ENCODE measurements around the gene GOLGA8B. TPM values are rescaled to one million over a fixed set of nuclear protein-coding genes. Genes with fewer than 3 reads are reported as not detected.
A peak's percentile ranks its signal among the peaks of the same experiment; 100 is the strongest.

The GOLGA8B gene
- polyA plus RNA-seq, 3 donors = 0.37 to 11.5 TPM; not detected in 1

DNA sequence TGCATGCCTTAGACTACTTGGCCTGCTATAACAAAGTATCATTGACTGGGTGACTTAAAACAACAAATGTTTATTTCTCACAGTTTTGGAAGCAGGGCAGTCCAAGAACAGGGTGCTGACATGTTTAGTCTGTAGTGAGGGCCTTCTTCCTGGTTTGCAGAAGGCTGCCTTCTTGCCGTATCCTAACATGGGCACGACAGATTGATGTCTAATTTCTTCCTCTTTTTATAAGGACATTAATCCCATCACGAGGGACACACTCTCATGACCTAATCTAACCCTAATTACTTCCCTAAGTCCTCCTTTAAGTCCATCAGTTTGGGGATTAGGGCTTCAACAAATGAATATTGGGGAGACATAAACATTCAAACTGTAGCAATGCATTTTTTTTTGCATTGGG is 10.9 kb upstream of the GOLGA8B start:
- Histone ChIP-seq H3K9ac (ENCODE audit: insufficient read depth, low read length, poor library complexity, severe bottlenecking) (no peak overlapping the region), H3K4me1 (ENCODE audit: control insufficient read depth in 1 of 2, insufficient read depth in 2 of 2, low read length in 2 of 2) (no peaks in the 10 kb centered on the region), H3K79me2 (ENCODE audit: insufficient read depth, low read length) (no peaks in the 10 kb centered on the region), H3K9me3 (replicated peaks in 1 of 2; ENCODE audit: control insufficient read depth in 1 of 2, insufficient read depth in 1 of 2, low read length in 2 of 2) (no peaks in the 10 kb centered on the region), H3K4me2 (replicated peaks; ENCODE audit: extremely low read depth, low read length, poor library complexity, severe bottlenecking) (no peak overlapping the region), H3K36me3 (replicated peaks in 1 of 2; ENCODE audit: control insufficient read depth in 1 of 2, insufficient read depth in 2 of 2, low read length in 2 of 2) (no peaks in the 10 kb centered on the region), H3K27ac (ENCODE audit: low read depth in 1 of 2, low read length in 2 of 2) (no peak overlapping the region), H3K4me3 (replicated peaks in 1 of 3; ENCODE audit: low read depth in 2 of 3, low read length in 3 of 3) (no peak overlapping the region), H4K20me1 (ENCODE audit: insufficient read depth, low read length) (no peaks in the 10 kb centered on the region), H3K27me3 (ENCODE audit: control insufficient read depth in 2 of 2, insufficient read depth in 2 of 2, low read length in 2 of 2) (no peaks in the 10 kb centered on the region), H2AFZ (ENCODE audit: insufficient read depth, low read depth, low read length, poor library complexity, severe bottlenecking) (no peak overlapping the region)
- Mint-ChIP-seq H3K4me1 (peaks cover 4% of the 10 kb centered on the region), H3K4me3 (no peak overlapping the region), H3K36me3 (no peaks in the 10 kb centered on the region), H3K9me3 (no peaks in the 10 kb centered on the region), H3K27ac (no peak overlapping the region), H3K27me3 (ENCODE audit: low read depth in 3 of 3) (peaks cover 0 to 5% (median 4%) of the 10 kb centered on the region in 3 donors)
- WGBS (ENCODE audit: insufficient coverage) = no CpG with 5 or more reads among the region's 3 CpGs
- intact Hi-C loops (cut with micrococcal nuclease) = no loop called here
- DNase-seq = peak in 2 of 3 donors; percentile 2 to 7
- TF ChIP-seq, protein P1, sequence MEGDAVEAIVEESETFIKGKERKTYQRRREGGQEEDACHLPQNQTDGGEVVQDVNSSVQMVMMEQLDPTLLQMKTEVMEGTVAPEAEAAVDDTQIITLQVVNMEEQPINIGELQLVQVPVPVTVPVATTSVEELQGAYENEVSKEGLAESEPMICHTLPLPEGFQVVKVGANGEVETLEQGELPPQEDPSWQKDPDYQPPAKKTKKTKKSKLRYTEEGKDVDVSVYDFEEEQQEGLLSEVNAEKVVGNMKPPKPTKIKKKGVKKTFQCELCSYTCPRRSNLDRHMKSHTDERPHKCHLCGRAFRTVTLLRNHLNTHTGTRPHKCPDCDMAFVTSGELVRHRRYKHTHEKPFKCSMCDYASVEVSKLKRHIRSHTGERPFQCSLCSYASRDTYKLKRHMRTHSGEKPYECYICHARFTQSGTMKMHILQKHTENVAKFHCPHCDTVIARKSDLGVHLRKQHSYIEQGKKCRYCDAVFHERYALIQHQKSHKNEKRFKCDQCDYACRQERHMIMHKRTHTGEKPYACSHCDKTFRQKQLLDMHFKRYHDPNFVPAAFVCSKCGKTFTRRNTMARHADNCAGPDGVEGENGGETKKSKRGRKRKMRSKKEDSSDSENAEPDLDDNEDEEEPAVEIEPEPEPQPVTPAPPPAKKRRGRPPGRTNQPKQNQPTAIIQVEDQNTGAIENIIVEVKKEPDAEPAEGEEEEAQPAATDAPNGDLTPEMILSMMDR (IDR thresholded peaks at IDR 0.05) = no peak

DNA sequence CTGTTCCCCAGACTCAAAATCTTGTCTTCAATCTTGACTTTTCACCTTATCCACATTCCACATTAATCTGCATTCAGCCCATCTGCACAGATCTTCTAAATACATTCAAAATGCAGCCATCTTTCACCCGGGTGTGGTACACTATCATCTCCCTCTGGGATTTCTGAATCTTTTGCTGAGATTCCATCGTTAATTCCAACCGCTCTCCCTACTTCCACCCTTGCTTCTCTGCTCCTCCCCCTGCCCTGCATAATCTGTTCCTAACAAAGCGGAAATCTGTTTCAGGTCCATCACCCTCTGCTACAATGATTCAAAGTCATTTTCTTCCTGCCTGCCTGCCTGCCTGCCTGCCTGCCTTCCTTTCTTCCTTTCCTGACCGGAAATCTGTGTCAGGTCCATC is 7.9 kb upstream of the GOLGA8B start:
- Histone ChIP-seq H3K27ac (ENCODE audit: low read depth in 1 of 2, low read length in 2 of 2) (no peak overlapping the region), H3K4me3 (replicated peaks in 1 of 3; ENCODE audit: low read depth in 2 of 3, low read length in 3 of 3) (no peak overlapping the region), H3K27me3 (ENCODE audit: control insufficient read depth in 2 of 2, insufficient read depth in 2 of 2, low read length in 2 of 2) (no peaks in the 10 kb centered on the region), H3K9me3 (replicated peaks in 1 of 2; ENCODE audit: control insufficient read depth in 1 of 2, insufficient read depth in 1 of 2, low read length in 2 of 2) (no peaks in the 10 kb centered on the region), H3K4me2 (replicated peaks; ENCODE audit: extremely low read depth, low read length, poor library complexity, severe bottlenecking) (no peak overlapping the region), H4K20me1 (ENCODE audit: insufficient read depth, low read length) (no peaks in the 10 kb centered on the region), H3K4me1 (ENCODE audit: control insufficient read depth in 1 of 2, insufficient read depth in 2 of 2, low read length in 2 of 2) (peaks cover 0 to 4% of the 10 kb centered on the region in 2 donors), H3K36me3 (replicated peaks in 1 of 2; ENCODE audit: control insufficient read depth in 1 of 2, insufficient read depth in 2 of 2, low read length in 2 of 2) (no peaks in the 10 kb centered on the region), H2AFZ (ENCODE audit: insufficient read depth, low read depth, low read length, poor library complexity, severe bottlenecking) (no peak overlapping the region), H3K9ac (ENCODE audit: insufficient read depth, low read length, poor library complexity, severe bottlenecking) (no peak overlapping the region), H3K79me2 (ENCODE audit: insufficient read depth, low read length) (no peaks in the 10 kb centered on the region)
- H3K27me3 Mint-ChIP-seq (ENCODE audit: low read depth in 3 of 3) = peaks cover 2 to 5% (median 4%) of the 10 kb centered on the region in 3 donors
- no peak for DNase-seq
- TF ChIP-seq, protein P1 (IDR thresholded peaks at IDR 0.05) = no peak
- 57% methylated on average over 5 of the region's 5 CpGs for WGBS (ENCODE audit: insufficient coverage)
- no peaks in the 10 kb centered on the region for H3K9me3 Mint-ChIP-seq
- peaks cover 9% of the 10 kb centered on the region for H3K4me1 Mint-ChIP-seq
- intact Hi-C loops (cut with micrococcal nuclease) = no loop called here
- no peaks in the 10 kb centered on the region for H3K36me3 Mint-ChIP-seq
- H3K4me3 Mint-ChIP-seq = no peak overlapping the region
- no peak overlapping the region for H3K27ac Mint-ChIP-seq

Measured in CD14-positive monocyte (primary cell).